GM21528 (cell line): Measurements from ENCODE around the gene MICALL2.

ENCODE experiments used
- ATAC-seq: cut with Tn5 transposase; IDR thresholded peaks from one replicate; pipeline ENCODE4 v1.9.1; 2021; ENCODE audit warnings: mild to moderate bottlenecking, moderate library complexity; ENCODE audit not compliant: unreplicated experiment, low FRiP score

MICALL2 gene

DNA sequence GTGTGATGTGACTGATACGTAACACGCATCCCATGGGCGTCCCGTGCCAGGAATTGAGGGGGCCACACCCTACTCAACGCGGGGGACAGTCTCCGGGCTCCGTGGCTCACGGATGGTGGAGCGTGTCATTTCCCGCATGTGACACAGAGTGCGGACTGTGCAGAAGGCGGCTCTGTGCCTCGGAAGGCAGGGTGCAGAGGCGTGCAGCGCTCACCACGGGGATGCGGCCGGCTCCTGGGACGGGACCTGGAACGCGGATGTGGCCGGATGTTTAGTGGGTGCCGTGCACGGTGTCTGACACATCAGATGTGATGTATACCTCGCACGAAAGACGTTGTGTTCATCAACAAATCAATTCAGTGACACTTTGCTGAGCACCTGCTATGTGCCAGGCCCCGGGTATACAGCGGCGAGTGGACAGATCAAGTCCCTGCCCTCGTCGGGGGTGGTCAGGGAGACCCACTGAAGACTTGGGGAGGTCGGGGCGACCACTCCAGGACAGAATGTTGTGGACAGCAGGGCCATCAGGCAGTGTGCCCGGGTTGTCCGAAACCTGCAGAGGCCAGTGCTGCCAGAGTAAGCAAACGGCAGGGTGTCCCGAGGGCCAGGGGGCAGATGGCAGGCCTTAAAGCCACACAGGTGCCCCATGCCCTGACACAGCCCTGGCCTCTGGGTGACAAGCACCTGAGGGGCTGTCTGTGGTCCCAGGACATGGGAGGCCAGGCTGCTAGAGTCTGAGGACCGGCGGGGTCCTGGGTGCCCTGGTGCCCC is 38.1 kb downstream of the MICALL2 start:
- no peak for ATAC-seq

DNA sequence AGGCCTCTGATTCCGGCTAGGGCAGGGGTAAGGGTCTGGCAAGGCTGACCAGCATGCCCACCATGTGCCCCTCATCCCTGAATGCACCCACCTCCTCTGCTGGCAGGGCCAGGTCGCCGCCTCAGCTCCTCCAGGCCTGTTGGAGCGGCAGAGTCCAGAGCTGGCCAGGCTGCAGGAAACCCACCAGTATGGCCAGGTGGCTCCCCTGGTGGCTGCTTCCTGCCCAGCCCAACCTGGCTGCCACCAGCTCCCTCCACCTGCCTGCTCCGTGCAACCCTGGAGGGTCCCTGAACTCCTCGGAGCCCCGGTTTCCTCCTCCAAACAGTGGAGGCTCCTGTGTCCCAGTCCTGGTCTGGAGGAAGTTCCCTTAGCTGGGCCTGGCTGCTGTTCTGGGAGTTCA is 39.6 kb downstream of the MICALL2 start:
- no peak for ATAC-seq

DNA sequence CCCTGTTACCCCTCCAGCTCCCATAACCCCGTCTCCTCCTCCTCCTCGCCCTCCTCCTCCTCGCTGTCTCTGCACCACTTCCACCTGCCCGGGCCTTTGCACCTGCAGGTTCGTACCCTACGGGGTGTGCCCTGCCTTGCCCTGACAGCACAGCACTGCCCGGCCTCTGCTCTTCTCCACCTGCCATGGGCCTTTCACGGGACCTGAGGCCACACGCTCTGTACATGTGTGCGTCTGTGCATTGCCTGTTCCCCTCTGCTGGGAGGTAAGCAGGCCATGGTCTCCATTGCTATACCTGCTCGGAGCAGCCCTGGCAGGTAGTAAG is 40.0 kb downstream of the MICALL2 start:
- ATAC-seq, result no peak

DNA sequence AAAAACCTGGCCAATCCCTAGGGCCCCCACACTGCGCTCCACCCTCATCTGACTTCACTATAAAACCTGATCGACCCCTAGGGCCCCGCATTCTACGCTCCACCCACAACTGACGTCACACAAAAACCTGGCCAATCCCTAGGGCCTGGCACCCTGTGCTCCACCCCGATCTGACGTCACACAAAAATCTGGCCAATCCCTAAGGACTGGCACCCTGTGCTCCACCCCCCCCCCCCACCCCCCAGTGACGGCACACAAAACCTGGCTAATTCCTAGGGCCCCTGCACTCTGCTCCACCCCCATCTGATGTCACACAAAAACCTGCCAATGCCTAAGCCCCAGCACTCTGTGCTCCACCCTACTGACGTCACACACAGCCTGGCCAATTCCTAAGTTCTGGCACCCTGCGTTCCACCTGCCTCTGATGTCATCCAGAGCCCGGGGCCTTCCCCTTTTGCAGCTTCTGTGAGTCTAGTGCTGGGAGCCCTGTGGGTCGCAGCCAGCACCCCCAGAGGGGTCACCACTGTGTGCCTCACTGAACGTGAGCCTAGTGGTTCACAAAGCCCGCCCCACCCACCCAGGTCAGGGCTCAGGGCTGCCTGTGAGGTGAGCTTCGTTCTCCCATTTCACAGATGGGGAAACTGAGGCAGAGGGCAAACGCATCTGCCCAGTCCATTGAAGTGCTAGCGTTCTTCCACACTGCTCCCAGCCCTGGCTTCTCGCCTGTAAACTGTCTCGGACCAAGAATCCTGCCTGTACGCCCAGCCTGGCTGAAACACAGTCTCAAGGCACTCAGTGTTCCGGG is 40.6 kb downstream of the MICALL2 start:
- no peak for ATAC-seq

DNA sequence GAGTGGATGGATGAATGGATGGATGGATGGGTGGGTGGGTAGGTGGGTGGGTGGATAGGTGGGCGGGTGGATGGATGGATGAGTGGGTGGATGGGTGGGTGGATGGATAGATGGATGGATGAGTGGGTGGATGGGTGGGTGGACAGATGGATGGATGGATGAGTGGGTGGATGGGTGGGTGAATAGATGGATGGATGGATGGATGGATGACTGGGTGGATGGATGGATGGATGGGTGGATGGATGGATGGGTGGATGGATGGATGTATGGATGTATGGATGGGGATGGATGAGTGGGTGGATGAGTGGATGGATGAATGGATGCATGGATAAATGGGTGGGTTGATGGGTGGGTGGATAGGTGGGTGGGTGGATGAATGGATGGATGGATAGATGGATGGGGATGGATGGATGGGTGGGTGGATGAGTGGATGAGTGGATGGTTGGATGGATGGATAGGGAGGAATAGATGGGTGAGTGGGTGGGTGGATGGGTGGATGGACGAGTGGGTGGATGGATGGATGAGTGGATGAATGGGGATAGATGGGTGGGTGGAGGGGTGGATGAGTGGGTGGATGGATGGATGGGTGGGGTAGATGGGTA is 43.8 kb downstream of the MICALL2 start:
- no peak for ATAC-seq

DNA sequence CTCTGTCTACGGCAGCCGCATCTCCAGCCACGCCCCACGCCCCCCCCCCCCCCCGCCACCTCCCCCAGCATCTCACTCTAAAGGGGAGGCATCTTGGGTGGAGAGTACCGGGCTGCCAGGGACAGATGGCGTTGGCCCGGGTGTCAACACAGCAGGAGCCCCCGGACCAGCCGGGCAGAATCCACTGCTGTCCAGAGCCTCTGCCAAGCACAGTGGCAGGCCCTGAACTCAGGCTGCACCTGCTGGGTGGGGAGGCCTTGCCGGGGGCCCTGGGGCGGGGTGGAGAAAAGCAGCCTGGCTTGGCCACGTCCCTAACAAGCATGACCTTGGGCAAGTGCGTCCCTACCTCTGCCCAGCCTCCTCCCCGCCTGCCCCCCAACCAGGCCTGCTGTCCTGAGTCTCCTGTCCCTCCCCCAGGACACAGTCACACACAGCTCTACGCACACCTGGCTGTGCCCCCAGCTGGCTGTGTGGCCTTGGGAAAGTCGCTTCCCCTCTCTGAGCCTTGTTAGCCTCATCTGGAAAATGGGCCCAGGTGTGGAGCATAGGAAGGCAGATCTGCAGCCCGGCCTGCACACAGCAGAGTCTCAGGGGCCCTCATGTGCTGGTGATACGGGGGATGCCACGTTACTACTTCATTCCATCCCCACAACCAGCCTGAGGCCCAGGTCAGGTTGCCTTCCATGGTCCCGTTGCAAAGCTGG is 45.2 kb downstream of the MICALL2 start:
- ATAC-seq, result no peak

DNA sequence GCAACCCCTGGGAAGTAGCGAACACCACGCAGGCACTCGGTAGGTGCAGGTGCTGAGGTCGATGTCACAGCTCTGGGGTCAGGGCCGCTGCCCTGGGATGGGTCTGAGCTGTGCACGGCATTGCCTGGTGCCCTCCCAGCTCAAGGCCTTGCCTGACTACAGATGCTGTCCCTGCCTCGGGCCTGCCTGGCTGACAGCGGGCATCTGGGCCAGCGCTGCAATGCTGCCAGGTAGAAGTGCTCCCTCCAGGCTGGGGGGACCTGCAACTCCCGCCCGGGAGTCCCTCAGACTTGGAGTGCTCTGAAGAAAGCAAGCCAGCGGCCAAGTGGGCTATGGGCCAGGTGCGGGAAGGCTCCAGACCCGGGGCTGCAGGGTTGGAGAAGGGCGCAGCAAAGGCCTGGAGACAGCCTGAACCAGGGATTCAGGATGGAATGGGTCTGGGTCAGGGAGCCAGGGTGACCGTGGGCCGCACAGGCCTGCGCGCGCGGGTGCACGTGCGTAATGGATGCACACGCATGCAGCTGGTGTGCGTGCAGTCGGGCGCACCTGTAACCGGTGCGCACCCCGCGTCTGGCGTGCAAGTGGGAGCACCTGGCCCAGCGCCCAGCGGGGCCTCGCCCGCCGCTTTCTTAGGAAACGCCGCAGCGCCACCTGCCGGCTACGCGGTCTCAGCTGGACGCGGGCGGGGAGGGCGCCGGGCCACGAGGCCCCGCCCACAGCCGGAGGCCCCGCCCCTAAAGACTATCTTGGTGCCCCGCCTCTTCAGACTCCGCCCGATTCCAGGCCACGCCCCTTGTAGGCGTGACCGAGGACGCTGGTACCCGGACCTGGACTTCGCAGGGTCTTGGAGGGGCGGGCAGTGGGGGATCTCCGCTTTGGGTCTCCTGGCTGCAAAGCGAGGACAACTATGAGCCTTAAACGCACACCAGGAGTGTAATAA is 46.7 kb downstream of the MICALL2 start:
- ATAC-seq, result no peak

DNA sequence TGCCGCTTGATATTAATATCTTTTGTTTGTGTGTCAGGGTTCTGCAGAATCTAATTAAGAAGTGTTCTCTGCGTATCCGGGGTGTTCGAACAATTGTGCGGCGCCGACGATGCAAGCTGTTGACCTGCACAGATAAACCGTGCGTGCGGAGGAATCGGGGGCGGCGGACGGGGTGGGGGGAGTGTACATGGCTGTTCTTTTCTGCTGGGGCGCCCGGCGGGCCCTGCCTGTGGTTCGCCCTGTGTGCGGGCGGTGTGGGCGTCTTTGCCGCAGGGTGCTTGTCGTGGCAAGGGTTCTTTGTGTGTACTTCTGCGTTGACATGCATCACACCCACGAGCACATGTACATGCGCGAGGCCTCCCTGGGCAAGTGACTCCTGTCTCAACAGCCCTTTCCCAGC is 47.9 kb downstream of the MICALL2 start:
- ATAC-seq, result no peak

DNA sequence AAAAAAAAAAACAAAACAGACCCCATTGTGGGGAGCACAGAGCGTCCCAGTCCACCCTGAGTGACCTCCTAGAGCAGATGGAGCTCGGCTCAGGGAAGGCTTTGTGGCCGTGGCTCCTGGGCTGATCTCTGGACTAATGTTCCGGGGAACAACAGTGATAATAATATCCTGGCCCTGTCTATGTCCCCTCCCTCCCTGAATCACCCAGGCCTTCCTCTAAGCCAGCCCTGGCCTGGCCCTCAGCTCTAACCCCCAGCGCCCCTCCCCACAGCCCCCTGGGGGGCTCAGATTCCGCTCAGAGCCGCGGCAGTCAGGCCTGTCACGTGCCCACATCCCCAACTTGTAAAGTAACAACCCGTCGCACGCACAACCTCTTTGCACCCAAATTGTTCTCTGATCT is 48.3 kb downstream of the MICALL2 start:
- ATAC-seq, result no peak

DNA sequence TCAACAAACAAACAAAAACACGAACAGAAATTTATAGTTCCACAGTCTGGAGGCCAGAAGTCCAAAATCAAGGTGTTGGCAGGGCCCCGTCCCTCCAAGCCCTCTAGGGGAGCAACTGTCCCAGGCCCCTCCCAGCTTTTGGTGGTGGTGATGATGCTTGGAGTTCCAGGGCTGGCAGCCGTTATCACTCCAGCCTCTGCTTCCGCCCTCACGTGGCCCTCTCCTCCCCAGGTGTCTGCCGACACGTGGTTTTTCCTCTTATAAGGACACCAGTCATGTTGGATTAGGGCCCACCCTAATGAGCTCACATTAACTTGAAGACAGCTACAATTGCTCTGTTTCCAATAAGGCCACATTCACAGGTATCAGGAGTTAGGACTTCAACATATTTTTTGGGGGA is 49.7 kb downstream of the MICALL2 start:
- no peak for ATAC-seq

DNA sequence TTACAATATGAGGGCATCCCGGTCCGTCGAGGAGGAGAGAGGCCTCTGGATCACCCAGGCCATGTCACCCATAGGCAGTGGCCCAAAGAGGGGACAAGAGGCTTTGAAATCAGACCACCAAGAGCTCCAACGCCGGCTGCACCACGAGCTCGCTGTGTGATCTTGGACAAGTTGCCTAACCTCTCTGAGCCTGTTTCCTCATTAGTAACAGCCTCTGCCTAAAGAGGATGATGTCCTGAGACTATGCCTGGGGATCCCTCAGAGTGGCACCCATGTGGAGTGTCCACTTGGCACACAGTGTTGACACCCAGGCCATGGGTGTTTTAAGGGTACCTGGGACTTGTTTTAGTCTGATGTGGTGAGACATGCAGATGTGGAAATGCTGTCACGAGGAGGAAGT is 50.8 kb downstream of the MICALL2 start:
- ATAC-seq, result no peak

DNA sequence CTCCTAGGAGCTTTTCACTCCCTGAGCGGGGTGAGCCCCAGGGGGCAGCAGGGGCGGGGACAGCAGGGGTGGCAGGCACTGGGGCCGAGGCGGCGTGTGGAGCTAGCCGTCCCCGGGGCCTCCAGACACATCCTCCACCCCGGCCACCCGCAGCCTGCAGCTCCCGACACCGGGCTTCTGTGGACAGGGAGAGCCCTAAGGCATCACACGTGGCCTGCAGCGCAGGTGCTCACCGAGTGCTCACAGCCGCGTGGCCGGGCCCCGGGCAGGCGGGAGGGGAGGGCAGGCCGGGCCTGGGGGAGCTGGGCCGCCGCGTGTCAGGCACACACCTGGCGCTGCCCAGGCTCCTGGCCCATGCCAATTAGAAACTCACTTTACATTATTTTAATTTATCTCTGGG is 51.4 kb downstream of the MICALL2 start:
- no peak for ATAC-seq

DNA sequence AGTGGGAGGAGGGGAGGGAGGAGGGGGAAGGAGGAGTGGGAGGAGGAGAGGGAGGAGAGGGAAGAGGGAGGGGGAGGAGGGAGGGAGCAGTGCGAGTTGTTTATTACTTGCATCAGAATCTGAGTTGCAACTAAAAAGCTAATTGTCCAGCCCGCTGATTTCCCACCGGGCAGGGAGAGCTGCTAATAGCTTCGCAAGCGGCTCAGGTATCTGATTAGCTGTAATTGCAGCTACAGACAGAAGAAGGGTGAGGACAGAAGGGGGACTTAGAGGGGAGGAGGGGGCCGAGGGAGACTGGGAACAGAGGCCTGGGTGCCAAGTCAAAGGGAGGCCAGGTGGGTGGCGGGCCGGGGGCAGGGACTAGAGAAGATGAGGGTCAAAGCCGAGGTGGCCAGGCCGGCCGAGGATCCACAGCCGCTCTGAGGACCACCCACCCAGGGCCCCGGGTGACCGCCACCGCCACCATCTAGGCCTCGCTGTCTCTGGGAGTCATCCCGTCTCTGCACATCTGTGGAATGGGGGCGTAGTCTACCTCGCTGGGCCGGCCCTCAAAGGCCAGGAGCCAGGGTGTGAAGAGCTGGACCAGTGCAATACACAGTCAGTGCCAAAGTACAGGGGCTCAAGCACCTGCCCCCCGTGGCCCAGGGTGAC is 54.2 kb downstream of the MICALL2 start:
- ATAC-seq, result no peak

DNA sequence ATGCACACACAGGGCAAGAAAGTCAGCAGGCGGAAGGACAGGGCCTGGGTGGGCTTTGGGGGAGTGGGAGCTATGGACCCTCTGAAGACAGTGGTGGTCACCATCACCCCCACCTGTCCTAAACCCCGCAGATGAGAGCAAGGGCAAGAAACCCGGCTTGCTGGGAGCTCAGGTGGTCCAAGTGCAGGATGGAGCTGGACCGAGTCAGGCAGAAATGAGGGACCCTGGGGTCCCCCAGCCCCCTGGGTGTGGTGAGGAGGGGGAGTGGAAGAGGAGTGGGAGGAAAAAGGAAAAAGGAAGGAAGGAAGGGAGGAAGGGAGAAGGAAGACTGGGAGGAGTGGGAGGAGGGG is 54.8 kb downstream of the MICALL2 start:
- no peak for ATAC-seq

DNA sequence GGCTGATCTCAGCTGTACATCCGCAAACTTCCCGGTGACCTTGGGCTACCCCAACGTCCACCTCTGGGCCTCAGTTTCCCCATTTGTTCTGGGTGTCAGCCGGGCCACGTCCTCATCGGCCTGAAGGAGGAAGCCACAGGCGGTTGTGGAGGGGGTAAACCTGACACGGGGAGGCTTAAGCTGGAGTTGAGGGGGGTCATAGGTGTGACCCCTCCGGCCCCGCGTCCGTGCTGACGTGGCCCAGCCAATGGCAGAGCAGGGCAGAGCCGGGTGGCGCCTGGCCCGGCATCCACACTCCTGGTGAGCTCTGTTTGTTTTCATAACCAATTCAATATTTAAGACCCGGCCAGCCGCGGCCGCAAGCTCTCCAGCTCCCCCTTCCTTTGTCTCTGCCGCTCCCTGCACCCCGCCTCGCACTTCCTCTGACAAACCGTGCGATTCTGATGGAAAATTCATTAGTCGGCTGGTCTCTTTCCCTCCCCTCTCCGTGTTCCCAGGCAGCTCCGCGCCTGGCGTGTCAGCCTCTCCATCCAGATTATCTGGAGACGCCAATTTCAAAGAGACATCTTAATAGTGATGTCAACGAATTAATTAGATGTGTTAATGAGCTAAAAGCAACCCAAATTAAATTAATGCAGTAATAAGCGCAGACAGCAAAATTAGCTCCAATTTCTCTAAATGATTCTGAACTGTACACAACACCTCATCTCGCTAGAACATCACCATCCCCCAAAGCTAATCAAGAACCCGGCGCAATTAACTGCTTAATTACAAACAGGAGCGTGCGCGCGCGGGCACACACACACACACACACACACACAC is 55.4 kb downstream of the MICALL2 start:
- no peak for ATAC-seq

DNA sequence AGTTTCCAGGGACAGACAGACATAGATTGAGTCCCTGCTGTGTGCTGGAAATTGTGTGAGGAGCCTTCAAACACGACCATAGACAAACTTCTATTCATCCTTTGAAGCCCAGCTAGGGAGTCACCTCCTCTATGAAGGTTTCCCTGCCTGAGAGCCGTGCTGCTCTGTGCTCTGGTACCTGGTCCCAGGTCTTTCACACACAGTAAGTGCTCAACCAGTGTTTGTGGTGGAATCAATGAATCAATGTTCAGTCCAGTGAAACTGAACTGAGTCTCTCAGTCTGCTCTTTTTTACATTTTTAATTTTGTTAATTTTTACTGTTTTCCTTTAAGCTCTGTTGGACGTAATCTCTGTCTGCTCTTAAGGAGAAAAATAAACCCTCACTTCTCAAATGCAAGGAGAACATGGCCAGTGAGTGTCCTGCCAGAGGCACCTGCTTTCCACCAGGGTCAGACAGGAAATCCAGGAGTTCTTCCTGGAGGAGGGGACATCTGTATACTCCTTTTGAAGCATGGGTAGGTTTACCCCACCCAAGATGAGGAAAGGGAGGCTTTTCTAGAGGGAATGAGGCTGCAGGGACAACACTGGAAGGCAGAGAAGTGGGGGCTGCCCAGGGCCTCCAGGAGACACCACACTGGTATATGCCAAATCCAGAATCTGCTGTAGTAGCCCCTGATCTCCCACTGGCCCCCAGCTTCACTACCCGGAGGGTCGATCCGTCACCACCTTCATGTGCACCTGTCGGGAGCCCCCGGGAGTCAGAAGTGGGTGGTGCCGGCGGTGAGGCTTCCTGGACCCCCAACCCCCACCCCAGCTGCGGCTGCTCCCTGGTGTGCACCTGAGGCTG is 56.3 kb downstream of the MICALL2 start:
- no peak for ATAC-seq

DNA sequence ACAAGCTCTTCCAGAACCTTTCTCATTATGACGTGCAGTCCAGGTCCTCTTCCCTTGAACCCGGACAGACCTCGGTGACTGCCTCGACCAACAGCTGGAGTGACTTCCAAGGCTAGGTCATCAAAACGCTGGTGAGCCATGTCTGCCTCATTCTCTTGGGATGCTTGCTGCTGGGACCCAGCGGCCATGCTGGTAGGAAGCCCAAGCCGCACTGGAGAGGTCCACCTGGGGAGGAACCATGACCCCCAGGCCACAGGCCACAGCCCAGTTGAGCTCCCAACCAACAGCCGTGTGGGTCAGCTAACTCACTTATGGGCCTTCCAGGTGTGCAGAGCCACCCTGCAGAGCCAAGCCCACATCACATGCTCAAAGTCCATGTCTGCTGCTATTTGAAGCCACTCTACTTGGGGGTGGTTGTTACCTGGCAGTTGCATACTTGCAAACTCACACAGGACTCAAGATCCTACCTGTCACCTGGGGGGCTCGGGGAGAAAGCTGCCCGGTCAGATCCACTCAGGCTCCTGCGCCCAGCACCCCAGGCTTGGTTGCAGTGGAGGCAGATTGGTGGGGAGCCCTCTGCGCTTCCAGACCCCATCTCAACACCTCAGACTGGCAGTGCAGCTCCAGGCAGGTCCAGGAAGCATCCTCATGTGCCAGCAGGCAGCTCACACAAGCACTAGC is 57.0 kb downstream of the MICALL2 start:
- no peak for ATAC-seq
